ENCODE data around the gene SIM2.

The SIM2 gene

DNA sequence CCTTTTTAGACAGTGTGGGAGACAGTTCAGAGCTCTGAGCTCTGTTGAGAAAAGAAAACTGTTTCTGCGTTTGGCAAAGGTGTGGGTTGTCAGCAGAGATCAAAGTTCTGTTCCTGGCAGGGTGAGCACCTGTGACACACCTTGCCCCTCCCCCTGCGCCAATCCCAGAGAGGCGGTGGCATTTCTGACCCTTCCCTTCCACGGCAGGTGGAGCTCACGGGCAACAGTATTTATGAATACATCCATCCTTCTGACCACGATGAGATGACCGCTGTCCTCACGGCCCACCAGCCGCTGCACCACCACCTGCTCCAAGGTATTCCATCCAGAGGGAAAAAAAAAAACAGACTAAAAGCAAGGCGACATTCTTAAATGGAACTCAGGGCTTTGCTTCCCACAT is 20.7 kb downstream of the SIM2 start:
- TF ChIP-seq CTCF (IDR thresholded peaks at IDR 0.05; ENCODE audit: extremely low read depth, missing control alignments) = no peak
- DNase-seq (ENCODE audit: low spot score) = no peak

GRCh38 chr21:36721817-36722216 is 22.9 kb downstream of the SIM2 start:
- no peak for TF ChIP-seq CTCF (IDR thresholded peaks at IDR 0.05; ENCODE audit: extremely low read depth, missing control alignments)
- no peak for DNase-seq (ENCODE audit: low spot score)

DNA sequence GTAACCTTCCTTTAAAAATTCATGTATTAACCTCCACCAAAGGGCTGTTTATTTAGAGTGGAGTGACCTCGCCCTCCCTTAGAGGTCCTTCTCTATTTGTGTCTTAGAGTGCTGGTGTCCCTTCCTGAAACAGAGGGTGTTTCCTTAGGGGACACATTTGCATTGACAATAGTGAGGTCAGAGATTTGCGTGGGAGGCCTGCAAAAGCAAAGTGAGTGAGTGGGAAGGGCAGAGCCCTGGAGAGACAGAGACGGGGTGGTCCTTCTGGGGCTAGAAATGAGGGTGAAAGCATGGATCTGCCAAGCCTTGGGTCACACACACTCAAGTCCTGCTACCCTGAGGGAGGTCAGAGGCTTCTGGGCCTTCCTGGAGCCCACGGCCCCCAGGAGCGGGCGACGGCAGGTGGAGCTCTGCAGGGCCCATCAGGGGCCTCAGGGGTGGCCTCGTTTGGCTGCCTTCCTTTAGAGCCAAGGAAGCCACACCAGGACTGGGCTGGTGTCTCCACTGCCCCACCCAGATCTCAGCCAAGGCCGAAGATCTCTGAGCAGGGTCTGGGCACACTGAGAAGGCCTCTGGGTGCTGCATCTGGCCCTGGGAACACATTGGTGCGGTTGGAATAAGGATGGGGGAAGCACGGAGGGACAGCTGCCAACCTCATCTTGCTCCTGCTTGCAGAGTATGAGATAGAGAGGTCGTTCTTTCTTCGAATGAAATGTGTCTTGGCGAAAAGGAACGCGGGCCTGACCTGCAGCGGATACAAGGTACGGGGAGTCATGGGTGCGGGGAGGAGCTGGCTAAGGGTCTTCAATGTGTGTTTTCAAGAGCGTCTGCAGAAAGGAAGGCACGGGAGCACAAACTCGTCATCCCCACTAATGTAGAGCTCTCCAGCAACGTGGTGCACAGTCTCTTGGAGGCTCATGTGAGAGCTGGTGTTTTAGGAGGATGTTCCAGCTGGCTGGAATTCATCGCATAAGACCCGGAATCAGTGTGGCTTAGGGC is 23.8 kb downstream of the SIM2 start:
- TF ChIP-seq CTCF (IDR thresholded peaks at IDR 0.05; ENCODE audit: extremely low read depth, missing control alignments) = no peak
- no peak for DNase-seq (ENCODE audit: low spot score)

DNA sequence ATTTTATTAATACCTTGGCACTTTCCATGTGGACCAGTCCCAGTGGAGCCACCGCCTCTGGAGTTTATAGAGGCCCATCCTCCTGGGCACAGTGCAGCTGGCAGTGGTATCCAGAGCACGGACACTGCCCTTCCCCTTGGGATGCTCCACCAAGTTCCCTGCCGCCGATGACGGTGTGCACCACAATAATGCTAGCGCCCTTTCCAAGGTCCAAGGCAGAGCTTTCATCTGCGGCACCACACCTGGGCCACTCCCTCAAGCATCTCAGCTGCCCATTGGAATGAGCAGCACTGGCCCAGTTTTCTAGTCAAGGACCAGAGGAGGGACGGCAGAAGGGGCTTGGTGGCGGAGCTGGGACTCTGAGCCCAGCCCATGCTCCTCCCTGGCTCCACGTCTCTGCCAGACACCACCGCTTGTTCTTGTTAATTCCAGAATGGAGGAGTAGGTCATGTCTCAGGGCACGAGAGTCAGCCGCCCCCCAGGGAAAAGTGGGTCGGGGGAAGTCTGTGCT is 24.5 kb downstream of the SIM2 start:
- DNase-seq (ENCODE audit: low spot score) = no peak
- TF ChIP-seq CTCF (IDR thresholded peaks at IDR 0.05; ENCODE audit: extremely low read depth, missing control alignments) = no peak

DNA sequence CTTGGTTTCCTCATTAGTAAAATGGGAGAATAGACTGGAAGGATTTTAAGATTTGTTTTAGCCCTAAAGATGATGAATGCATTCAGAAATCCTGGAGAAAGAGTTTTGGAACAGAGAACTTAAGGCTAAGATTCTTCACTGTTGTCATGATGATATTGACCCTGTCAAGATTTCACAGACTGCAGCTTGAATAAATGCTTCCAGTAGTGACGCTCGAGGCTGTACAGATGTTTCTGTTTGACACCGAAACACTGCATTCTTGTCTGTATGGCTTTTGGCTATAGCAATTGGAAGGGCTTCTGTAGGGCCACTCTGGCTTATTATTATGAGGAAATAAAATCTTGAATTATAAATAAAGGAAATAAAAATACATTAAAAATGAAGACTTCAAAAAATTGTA is 25.7 kb downstream of the SIM2 start:
- TF ChIP-seq CTCF (IDR thresholded peaks at IDR 0.05; ENCODE audit: extremely low read depth, missing control alignments) = no peak
- DNase-seq (ENCODE audit: low spot score) = no peak

- TF ChIP-seq CTCF (IDR thresholded peaks at IDR 0.05; ENCODE audit: extremely low read depth, missing control alignments) = no peak
- no peak for DNase-seq (ENCODE audit: low spot score)
These were observed 27.0 kb downstream of the SIM2 start for GRCh38 chr21:36725793-36726386.

DNA sequence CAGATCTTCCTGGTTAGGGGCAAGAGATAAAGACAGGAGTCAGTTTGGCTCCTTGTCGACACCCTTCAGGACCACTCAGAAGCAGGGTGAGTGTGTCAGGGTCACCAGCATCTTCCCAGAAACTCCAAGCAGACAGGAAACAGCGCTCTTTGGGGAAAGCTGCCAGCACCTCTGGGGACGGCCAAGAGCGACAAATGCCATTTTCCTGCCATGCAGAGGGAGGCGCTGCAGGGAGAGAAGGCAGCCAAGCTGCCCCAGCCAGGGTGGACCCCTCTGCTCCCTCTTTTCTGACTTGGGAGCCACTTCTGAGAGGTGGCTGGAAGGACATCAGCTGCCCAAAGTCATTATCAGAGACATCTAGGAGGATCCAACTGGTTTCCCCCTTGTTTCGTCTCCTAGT is 29.0 kb downstream of the SIM2 start:
- TF ChIP-seq CTCF (IDR thresholded peaks at IDR 0.05; ENCODE audit: extremely low read depth, missing control alignments) = no peak
- DNase-seq (ENCODE audit: low spot score) = no peak

Data from GM20000 (cell line).